Fibroblast of skin of right quadriceps (primary cell): ENCODE measurements around the gene FOXN3.

Experiments
- DNase-seq: peaks from one replicate; pipeline ENCODE4 v3.0.0-alpha.2; 2013

Gene FOXN3

GRCh38 chr14:89417091-89417464, at the start of gene FOXN3:
TSS of gene FOXN3 (minus strand) at chr14:89417233. CDS start at chr14:89412476, 4,757 bp downstream.
- DNase-seq, result peak; percentile 89

- DNase-seq, result no peak
Measured at GRCh38 chr14:89466484-89466883, 49.5 kb upstream of the FOXN3 start.

GRCh38 chr14:89465876-89466275, 48.8 kb upstream of the FOXN3 start:
- DNase-seq, result no peak

- DNase-seq, result no peak
Measured at GRCh38 chr14:89461256-89461655, 44.2 kb upstream of the FOXN3 start.

GRCh38 chr14:89458713-89459420, 41.8 kb upstream of the FOXN3 start:
- no peak for DNase-seq

- DNase-seq, result no peak
Measured at GRCh38 chr14:89457007-89457406, 40.0 kb upstream of the FOXN3 start.

GRCh38 chr14:89455412-89455811, 38.4 kb upstream of the FOXN3 start:
- DNase-seq, result no peak

GRCh38 chr14:89454996-89455395, 38.0 kb upstream of the FOXN3 start:
- no peak for DNase-seq

- DNase-seq, result no peak
Measured at GRCh38 chr14:89452281-89452680, 35.2 kb upstream of the FOXN3 start.

GRCh38 chr14:89451229-89451628, 34.2 kb upstream of the FOXN3 start:
- no peak for DNase-seq

- no peak for DNase-seq
Measured at GRCh38 chr14:89447182-89447944, 30.3 kb upstream of the FOXN3 start.

GRCh38 chr14:89445273-89445973, 28.4 kb upstream of the FOXN3 start:
- DNase-seq, result no peak

- peak; percentile 35 for DNase-seq
Measured at GRCh38 chr14:89444516-89445125, 27.6 kb upstream of the FOXN3 start.

GRCh38 chr14:89444044-89444443, 27.0 kb upstream of the FOXN3 start:
- no peak for DNase-seq

- peak; percentile 52 for DNase-seq
Measured at GRCh38 chr14:89443042-89443629, 26.1 kb upstream of the FOXN3 start.

- DNase-seq, result no peak
Measured at GRCh38 chr14:89442280-89442679, 25.2 kb upstream of the FOXN3 start.

- no peak for DNase-seq
Measured at GRCh38 chr14:89440986-89441909, 24.2 kb upstream of the FOXN3 start.

- no peak for DNase-seq
Measured at GRCh38 chr14:89435892-89436656, 19.0 kb upstream of the FOXN3 start.

GRCh38 chr14:89435492-89435891, 18.5 kb upstream of the FOXN3 start:
- DNase-seq, result no peak

GRCh38 chr14:89432226-89432625, 15.2 kb upstream of the FOXN3 start:
- DNase-seq, result no peak
